SK-N-SH (cell line): ENCODE data around the gene PRKCQ. TPM values are rescaled to one million over a fixed set of nuclear protein-coding genes. Genes with fewer than 3 reads are reported as not detected.

Source experiments
- CTCF ChIA-PET: fragments of 300-600, 350-600 bp; formaldehyde crosslinking; extraction: SDS; loops from one replicate; lab custom pipeline; 2021; lab: Yijun Ruan, JAX
- POLR2A ChIA-PET: fragments of 350-600 bp; sonication (Branson Sonifier 250); formaldehyde crosslinking; extraction: SDS; loops from one replicate; lab custom pipeline; 2020; ENCODE audit warnings: antibody characterized with exemption, inconsistent platforms; lab: Yijun Ruan, JAX
- DNase-seq: peaks from one replicate; pipeline ENCODE4 v3.0.0; 2012
- H2AFZ ChIP-seq: fragments of 200-600 bp; sonication (generic); 2 replicates; pipeline ENCODE4 v1.8.1; 2016; ENCODE audit warnings: antibody characterized with exemption, mild to moderate bottlenecking, low read depth
- H3F3A ChIP-seq: fragments of 200-600 bp; sonication (generic); replicated peaks from 2 replicates; pipeline ENCODE3; 2016; ENCODE audit warnings: antibody characterized with exemption, mild to moderate bottlenecking; ENCODE audit not compliant: insufficient read depth
- H3K27ac ChIP-seq, 2 experiments: fragments of 200-500 bp in 1 of 2; fragments of 200-600 bp in 1 of 2; sonication (Bioruptor generic) in 1 of 2; sonication (generic), shearing (Covaris generic) in 1 of 2; 2 replicates each; pipeline versions ENCODE4 v1.5.1 to v1.6.1; 2014 to 2016; ENCODE audit warnings: low read depth in 2 of 2, inconsistent platforms in 1 of 2, low read length in 1 of 2, mild to moderate bottlenecking in 1 of 2, mixed read lengths in 1 of 2
- H3K27me3 ChIP-seq: fragments of 200-600 bp; sonication (generic), shearing (Covaris generic); 2 replicates; pipeline ENCODE4 v1.6.1; 2016; ENCODE audit warnings: mixed run types; ENCODE audit not compliant: insufficient read depth
- H3K36me3 ChIP-seq, 2 experiments: fragments of 200-500 bp in 1 of 2; fragments of 200-600 bp in 1 of 2; sonication (Bioruptor generic) in 1 of 2; sonication (generic) in 1 of 2; replicated peaks in 1 of 2; 2 replicates each; pipeline versions ENCODE3 to v1.5.1; 2014 to 2016; ENCODE audit warnings: low read length in 1 of 2, mild to moderate bottlenecking in 1 of 2; ENCODE audit not compliant: insufficient read depth in 2 of 2, control insufficient read depth in 1 of 2
- H3K4me1 ChIP-seq, 2 experiments: fragments of 200-500 bp in 1 of 2; fragments of 200-600 bp in 1 of 2; sonication (Bioruptor generic) in 1 of 2; sonication (generic), shearing (Covaris generic) in 1 of 2; 2 replicates each; pipeline versions ENCODE4 v1.5.1 to v1.6.1; 2014 to 2016; ENCODE audit warnings: low read depth in 1 of 2, low read length in 1 of 2, mixed run types in 1 of 2; ENCODE audit not compliant: insufficient read depth in 2 of 2, control insufficient read depth in 1 of 2
- H3K4me2 ChIP-seq: fragments of 200-600 bp; sonication (generic), shearing (Covaris generic); 2 replicates; pipeline ENCODE4 v1.6.1; 2017; ENCODE audit warnings: mixed run types
- H3K4me3 ChIP-seq, 2 experiments: fragments of 200-500 bp in 1 of 2; fragments of 200-600 bp in 1 of 2; sonication (Bioruptor generic) in 1 of 2; sonication (generic), shearing (Covaris generic) in 1 of 2; 2 replicates each; pipeline versions ENCODE4 v1.5.1 to v1.8.1; 2014 to 2016; ENCODE audit warnings: low read depth in 2 of 2, inconsistent platforms in 1 of 2, low read length in 1 of 2, mild to moderate bottlenecking in 1 of 2, mixed read lengths in 1 of 2, moderate library complexity in 1 of 2
- H3K79me2 ChIP-seq: fragments of 200-600 bp; sonication (generic); 2 replicates; pipeline ENCODE4 v1.8.1; 2017; ENCODE audit warnings: mild to moderate bottlenecking; ENCODE audit not compliant: insufficient read depth
- H3K9ac ChIP-seq: fragments of 200-600 bp; sonication (generic); 2 replicates; pipeline ENCODE4 v1.6.1; 2017; ENCODE audit warnings: mixed run types
- H3K9me2 ChIP-seq: fragments of 200-600 bp; sonication (generic); 2 replicates; pipeline ENCODE4 v1.6.1; 2017; ENCODE audit warnings: mixed run types
- H3K9me3 ChIP-seq: fragments of 200-600 bp; sonication (generic); 2 replicates; pipeline ENCODE4 v1.6.1; 2017; ENCODE audit warnings: mixed run types, mild to moderate bottlenecking, moderate library complexity
- H4K20me1 ChIP-seq: fragments of 200-600 bp; sonication (generic); 2 replicates; pipeline ENCODE4 v1.6.1; 2017; ENCODE audit warnings: mild to moderate bottlenecking, mixed run types; ENCODE audit not compliant: insufficient read depth
- GABPA ChIP-seq: IDR thresholded peaks from 2 replicates; pipeline ENCODE4 v1.4.0; 2012; ENCODE audit warnings: low read depth, mild to moderate bottlenecking
- MEF2A ChIP-seq: IDR thresholded peaks from 2 replicates; pipeline ENCODE4 v1.4.0; 2012; ENCODE audit warnings: low read depth, borderline replicate concordance
- NFIC ChIP-seq: IDR thresholded peaks from 2 replicates; pipeline ENCODE4 v1.4.0; 2012; ENCODE audit warnings: borderline replicate concordance
- NRF1 ChIP-seq: IDR thresholded peaks from 2 replicates; pipeline ENCODE4 v1.6.1; 2012; ENCODE audit warnings: low read depth, mild to moderate bottlenecking, low read length
- RFX5 ChIP-seq: IDR thresholded peaks from 2 replicates; pipeline ENCODE4 v1.6.1; 2012; ENCODE audit warnings: mild to moderate bottlenecking, improper control_type of control experiment, low read length
- RXRA ChIP-seq: IDR thresholded peaks from 2 replicates; pipeline ENCODE4 v1.4.0; 2012; ENCODE audit warnings: low read depth, mild to moderate bottlenecking, borderline replicate concordance
- SIN3A ChIP-seq: IDR thresholded peaks from 2 replicates; pipeline ENCODE4 v1.6.1; 2012; ENCODE audit warnings: low read depth, mild to moderate bottlenecking, low read length, moderate library complexity, borderline replicate concordance
- USF1 ChIP-seq: IDR thresholded peaks from 2 replicates; pipeline ENCODE4 v1.4.0; 2012; ENCODE audit warnings: low read depth, borderline replicate concordance
- USF2 ChIP-seq: fragments of 150-350 bp; IDR thresholded peaks from 2 replicates; pipeline ENCODE4 v1.6.1; 2017; ENCODE audit warnings: antibody characterized with exemption, low read length, low read depth, borderline replicate concordance
- YY1 ChIP-seq: IDR thresholded peaks from 2 replicates; pipeline ENCODE4 v1.4.0; 2012; ENCODE audit warnings: low read depth, mild to moderate bottlenecking
- WGBS: methylation state at CpG from one replicate; pipeline ENCODE4 v1.1.6; 2017; ENCODE audit warnings: low lambda C conversion rate; 5-methylcytosine and 5-hydroxymethylcytosine counted together
- polyA plus RNA-seq, 3 experiments: library from polyadenylated mRNA; depleted of rRNA; stranded (reverse); fragments of >200 nt; gene quantifications; 2 replicates each; pipeline ENCODE4 v1.2.3, GENCODE V29; 2012

PRKCQ gene
- polyA plus RNA-seq, 1 of the 3 experiments (the other 2 are of a cell fraction), result 0.18 TPM

- H4K20me1 ChIP-seq, result no peaks in the 10 kb centered on the region
- H3K27me3 ChIP-seq, result no peaks in the 10 kb centered on the region
- ChIA-PET POLR2A (no interaction called here), CTCF (interaction anchor here (1.9 kb wide), 1 partner anchor 177 kb away, joined by 6 read pairs; the partner anchor contains the start of gene PFKFB3)
- DNase-seq, result no peak
- H3K9ac ChIP-seq, result no peak overlapping the region
- no peak overlapping the region for H3K4me2 ChIP-seq
- 38% methylated on average over 1 of the region's 1 CpG for WGBS
- no peaks in the 10 kb centered on the region for H3K9me2 ChIP-seq
- H3K36me3 ChIP-seq, result no peaks in the 10 kb centered on the region
- H2AFZ ChIP-seq, result no peak overlapping the region
- H3K79me2 ChIP-seq, result no peaks in the 10 kb centered on the region
- peaks cover 5% of the 10 kb centered on the region; the same call in 1 of the 2 replicates for H3K9me3 ChIP-seq
- H3K4me3 ChIP-seq, result no peak overlapping the region
- H3K4me1 ChIP-seq, result peaks cover 2 to 12% of the 10 kb centered on the region in 2 experiments; a peak in 3 of 4 replicates
- no peak overlapping the region for H3K27ac ChIP-seq
- TF ChIP-seq YY1 (no peak), NRF1 (no peak), RFX5 (no peak), USF2 (no peak), SIN3A (no peak), MEF2A (no peak), NFIC (no peak), GABPA (no peak), RXRA (no peak), USF1 (no peak)
- H3F3A ChIP-seq, result peaks cover 13% of the 10 kb centered on the region
Measured at GRCh38 chr10:6379015-6379776, 200.9 kb downstream of the PRKCQ start.
